Measurements from ENCODE around the gene NQO2.
"Not testable (repeated sequence)": the region's sequence is repeated elsewhere in the genome, so short reads cannot be mapped to it uniquely, and the experiment has no call there.

Gene NQO2

GRCh38 chr6:2989332-2990247 lies 10.1 kb upstream of the NQO2 start:
- peak; percentile 93 for DNase-seq

GRCh38 chr6:2990248-2990931 lies 9.3 kb upstream of the NQO2 start:
- peak; percentile 62 for DNase-seq

- DNase-seq = peak; percentile 20
Measured at GRCh38 chr6:2990932-2991506, 8.7 kb upstream of the NQO2 start.

- no peak for DNase-seq
Measured at GRCh38 chr6:2992330-2992979, 7.2 kb upstream of the NQO2 start.

- DNase-seq = no peak
Measured at GRCh38 chr6:2993755-2994317, 5.9 kb upstream of the NQO2 start.

GRCh38 chr6:2998249-2998997 lies 1.3 kb upstream of the NQO2 start:
- not testable (repeated sequence) for DNase-seq

GRCh38 chr6:2998998-2999617 lies 586 bp upstream of the NQO2 start:
- DNase-seq = peak; percentile 96

GRCh38 chr6:3001146-3001772 lies 1.6 kb downstream of the NQO2 start:
- no peak for DNase-seq

GRCh38 chr6:3001773-3002293 lies 2.1 kb downstream of the NQO2 start:
- peak; percentile 92 for DNase-seq

GRCh38 chr6:3003226-3003625 lies 3.5 kb downstream of the NQO2 start:
- not testable (repeated sequence) for DNase-seq

GRCh38 chr6:3005077-3005476 lies 5.4 kb downstream of the NQO2 start:
- no peak for DNase-seq

GRCh38 chr6:3005874-3006273 lies 6.2 kb downstream of the NQO2 start:
- DNase-seq = no peak

- DNase-seq = no peak
Measured at GRCh38 chr6:3006476-3006875, 6.8 kb downstream of the NQO2 start.

GRCh38 chr6:3007571-3007970 lies 7.9 kb downstream of the NQO2 start:
- DNase-seq = no peak

- not testable (repeated sequence) for DNase-seq
Measured at GRCh38 chr6:3008712-3009265, 9.1 kb downstream of the NQO2 start.

GRCh38 chr6:3009930-3010329 lies 10.2 kb downstream of the NQO2 start:
- no peak for DNase-seq

- DNase-seq = no peak
Measured at GRCh38 chr6:3011158-3011557, 11.5 kb downstream of the NQO2 start.

- no peak for DNase-seq
Measured at GRCh38 chr6:3011592-3011991, 11.9 kb downstream of the NQO2 start.

- DNase-seq = peak; percentile 74
Measured at GRCh38 chr6:3013486-3013885, 13.8 kb downstream of the NQO2 start.

GRCh38 chr6:3013901-3014674 lies 14.4 kb downstream of the NQO2 start:
- no peak for DNase-seq
